GM18517 (cell line): ENCODE results near the gene ARSI.

Experiments
- ATAC-seq: cut with Tn5 transposase; IDR thresholded peaks from one replicate; pipeline ENCODE4 v1.9.1; 2021; ENCODE audit warnings: mild to moderate bottlenecking, moderate library complexity; ENCODE audit not compliant: unreplicated experiment

Gene ARSI

DNA sequence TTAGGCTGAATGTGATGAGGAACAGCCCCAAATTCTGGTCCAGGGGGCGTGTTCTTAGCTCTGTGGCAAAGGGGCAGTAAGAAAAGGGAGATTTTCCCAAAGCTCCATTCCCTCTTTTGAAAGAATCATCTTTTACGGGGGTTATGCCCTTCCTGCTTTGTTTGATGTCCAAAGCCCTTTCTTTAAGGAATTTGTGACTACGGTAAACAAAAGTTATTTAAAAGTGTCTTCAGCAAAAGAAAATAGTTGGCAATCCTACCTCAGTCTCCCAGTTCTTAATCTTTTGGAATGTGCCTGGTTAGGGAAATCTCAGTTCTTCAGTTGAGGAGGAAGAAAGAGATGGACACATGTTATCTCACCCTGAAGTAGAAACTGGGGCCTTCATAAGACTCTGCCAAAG, 24.4 kb upstream of the ARSI start:
- no peak for ATAC-seq

DNA sequence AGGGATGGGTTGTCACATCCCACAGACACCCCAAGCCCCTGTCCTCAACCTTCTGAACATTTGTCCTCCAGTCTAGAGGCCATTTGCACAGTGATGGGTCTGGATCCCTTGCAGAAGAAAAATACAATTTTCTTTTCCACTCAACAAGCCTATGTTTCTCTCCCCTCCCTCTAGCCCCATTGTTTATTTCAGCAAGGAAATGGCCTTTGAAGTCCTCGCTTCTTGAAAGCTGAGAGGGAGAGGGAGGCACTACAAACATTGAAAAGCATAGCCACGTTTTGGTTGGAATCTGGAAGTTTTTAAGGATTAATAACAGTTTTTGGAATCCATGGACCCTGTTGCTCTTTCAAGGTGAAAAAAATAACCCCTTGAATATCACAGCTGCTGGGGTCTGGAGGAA, 24.0 kb upstream of the ARSI start:
- no peak for ATAC-seq

DNA sequence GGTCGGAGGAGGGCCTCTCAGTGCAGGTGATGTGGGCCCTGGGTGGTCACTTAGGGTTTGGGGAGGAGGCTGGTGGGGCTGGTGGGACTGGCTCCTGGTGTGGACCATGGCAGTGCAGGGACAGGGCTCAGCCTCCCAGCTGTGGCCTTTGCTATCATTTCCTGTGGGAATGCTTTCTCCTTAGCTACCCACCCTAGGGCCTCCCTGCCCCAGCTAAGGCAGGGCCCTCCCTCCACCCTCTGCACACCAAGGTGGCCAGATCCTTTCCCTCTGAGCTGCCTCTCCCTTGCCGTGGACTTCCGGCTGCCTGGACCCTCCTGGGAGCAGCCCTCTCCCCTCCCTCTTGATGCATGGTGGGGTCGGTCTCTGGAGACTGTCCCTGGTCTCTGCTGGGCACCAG, 22.7 kb upstream of the ARSI start:
- ATAC-seq: no peak

DNA sequence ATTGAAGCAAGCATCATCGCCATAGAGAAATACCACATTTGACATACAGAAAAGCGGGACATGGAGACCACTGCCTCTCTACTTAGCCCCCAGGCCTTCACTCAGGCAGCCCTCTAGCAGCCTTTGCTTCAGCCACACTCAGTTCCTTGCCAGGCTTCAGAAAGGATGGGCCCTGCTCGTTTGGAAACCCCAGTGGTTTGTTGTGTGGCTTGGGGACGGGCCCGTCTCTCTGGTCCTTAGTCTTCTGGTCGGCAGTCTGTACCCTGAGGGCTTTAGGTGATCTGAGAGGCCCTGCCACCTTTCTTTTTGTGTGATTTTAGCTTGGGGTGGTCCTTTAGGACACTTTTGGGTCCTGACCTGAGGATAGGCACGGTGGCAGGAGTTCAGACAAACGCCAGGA, 21.1 kb upstream of the ARSI start:
- no peak for ATAC-seq

DNA sequence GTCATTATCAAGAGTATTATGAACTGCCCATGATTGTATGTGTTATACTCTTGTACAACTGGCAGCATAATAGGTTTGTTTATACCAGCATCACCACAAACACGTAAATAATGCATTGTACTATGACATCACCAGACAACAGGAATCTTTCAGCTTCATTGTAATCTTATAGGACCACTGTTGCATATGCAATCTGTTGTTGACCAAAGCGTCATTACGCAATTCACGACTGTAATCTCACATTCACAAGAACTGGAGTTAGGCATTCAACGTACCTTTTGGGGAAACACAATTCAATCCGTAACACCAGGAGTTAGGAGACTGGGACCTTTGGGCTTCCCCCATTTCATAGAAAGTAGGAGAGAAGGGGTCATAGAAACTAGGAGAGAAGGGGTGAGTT, 20.4 kb upstream of the ARSI start:
- no peak for ATAC-seq

DNA sequence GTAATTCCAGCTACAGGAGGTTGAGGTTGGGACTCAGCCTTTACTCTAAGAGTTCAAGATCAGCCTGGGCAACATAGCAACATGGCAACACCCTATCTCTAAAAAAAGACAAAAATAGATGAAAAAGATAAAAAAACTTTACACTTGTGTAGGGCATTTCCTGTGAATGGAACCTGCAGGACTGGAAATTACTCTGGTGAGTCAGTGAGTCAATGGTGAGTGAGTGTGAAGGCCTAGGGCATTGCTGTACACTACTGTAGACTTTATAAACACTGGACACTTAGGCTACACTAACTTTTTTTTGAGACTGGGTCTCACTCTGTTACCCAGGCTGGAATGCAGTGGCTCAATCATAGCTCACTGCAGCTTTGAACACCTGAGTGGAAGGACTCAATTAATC, 19.5 kb upstream of the ARSI start:
- no peak for ATAC-seq

DNA sequence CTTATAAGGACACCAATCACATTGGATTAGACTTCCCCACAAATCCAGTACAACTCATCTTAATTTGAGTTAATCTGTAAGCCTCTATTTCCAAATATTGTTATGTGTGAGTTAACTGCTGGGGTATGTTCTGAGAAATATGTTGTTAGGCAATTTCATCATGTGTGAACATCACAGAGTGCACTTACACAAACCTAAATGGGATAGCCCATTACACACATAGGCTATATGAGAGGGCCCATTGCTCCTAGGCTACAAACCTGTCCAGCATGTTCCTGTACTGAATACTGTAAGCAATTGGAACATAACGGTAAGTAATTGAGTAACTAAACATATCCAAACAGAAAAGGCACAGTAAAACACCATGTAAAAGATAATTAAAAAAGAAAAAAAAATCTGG, 19.1 kb upstream of the ARSI start:
- ATAC-seq: no peak

DNA sequence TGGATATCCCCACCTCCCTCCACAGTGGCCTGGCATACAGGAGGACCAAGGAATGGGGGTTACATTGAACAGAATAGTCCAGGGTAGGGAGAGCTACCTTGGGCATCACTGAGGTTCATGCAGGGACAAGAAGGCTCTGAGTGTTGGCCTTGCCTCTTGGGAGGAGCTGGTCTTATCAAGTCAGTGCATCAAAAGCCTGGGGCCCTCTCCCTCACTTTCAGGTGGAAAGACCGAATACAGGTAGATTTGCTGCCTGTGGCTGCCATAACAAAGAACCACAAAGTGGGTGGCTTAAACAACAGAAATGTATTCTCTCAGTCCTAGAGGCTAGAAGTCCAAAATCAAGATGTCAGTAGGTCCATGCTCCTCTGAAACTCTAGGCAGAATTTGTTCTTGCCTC, 18.5 kb upstream of the ARSI start:
- ATAC-seq: no peak

DNA sequence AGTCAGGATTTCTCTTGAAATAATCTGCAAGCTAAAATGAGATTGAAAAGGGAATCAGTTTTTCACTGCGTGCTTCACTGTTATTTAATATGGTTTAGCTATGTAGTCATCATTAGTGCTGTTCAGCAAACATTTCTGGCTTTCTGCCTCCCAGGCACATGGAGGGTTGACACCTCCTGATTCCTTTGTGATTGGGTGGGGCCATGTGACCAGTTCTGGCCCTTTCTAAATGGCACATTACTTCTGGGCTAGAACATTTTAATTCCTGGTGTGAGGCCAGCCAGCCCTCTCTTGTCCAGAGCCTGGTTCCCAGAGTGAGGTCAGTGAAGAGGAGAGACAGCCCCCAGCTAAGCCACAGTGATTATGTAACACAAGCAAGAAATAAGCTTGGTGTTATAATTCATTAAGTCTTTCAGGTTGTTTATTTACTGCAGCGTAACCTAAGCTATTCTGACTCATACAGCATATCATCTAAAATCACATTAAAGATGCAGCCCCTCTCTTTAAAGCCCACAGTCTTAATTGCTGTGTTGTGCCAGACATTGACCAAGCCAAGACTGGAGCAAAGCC, 17.4 kb upstream of the ARSI start:
- no peak for ATAC-seq

DNA sequence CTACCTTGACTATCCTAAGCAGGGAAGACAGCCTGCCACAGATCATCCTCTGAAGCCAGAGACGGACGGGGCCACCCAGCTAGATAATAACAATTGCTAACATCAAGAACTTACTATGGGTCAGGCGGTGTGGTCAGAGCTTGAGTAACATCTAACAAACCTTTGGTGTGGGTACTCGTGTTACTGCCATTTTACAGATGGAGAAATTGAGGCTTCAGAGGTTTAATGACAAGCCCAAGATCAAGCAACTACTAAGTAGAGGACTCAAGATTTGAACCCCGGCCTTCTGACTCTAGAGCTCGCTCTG, 16.7 kb upstream of the ARSI start:
- no peak for ATAC-seq

DNA sequence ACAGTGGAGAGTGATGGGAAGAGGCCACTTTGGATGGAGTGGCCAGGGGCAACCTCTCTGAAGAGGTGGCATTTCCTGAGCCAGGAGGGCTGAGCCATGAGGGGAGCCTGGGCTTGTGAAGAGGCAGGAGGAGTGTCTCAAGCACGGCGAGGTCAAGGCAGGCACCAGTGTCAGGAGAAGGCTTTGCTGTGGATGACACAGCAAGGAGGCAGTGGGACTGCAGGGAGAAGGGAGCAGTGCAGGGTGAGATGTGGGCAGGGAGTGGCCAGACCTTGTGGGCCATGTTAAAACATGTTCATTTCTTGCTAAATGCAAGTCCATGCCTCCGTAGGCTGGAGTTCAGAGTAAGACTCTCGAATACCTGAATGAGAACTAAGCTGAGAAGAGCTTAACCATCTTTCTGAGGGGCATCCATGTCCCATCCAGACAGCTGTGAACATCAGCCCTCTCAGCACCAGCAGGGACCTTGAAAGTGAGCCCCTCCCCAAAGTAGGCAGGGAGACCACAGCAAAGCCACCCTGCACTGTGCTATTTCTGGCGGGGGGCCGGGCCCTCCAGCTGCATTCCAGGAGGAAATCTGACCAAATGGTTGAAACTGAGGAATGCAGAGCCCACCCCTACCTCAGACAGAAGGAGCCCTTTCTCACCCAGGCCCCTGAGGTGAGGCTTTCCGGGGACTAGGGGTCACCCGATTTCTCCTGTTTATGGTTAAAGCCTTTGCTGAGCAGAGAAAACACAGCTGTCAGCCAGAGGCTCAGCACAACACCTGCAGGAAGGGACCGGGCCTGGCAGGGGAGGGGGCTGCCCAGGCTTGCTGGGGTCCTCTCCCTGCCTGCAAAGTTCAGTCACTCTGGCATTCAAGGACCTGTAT, 16.1 kb upstream of the ARSI start:
- no peak for ATAC-seq

DNA sequence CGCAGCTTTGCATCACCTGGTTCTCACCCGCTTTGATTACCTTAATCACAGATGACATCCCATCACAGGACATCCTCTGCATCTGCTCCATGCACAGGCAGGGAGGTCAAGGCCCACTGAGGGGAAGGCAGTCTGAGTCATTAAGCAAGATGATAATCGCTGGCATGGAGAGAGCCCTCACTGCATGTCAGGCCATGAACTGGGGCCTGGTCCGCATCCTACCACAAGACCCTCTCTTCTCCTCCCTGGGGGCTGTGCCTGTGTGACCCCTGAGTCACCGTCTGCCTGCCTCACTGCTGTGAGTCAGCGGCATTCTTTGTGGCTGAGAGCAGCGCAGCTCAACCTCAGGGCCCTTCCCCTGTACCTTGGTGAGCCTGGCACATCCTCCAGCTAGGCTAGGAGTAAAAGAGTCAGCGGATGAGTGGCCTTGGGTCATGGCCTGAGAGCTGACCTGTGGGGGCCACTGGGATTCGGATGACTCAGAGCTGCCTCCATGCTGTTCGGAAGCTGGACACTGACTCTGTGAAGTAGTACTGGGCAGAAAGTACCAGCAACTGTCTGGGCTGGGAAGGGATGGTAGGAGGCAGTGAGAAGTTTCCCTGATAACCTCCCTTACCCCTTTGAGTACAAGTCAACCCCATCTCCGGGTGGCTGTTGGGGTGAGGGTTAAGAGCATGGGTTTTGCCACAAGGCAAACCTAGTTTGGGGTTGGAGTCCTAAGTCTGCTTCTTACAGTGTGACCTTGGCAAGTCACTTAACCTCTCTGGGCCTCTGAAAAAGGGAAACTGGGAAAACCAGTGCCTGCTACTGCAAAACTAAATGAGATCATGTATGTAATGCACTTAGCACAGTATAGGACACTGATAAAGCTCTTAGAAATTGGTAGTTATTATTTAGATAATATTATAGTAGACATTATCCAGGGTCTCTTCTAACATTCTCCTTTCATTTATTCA, 14.6 kb upstream of the ARSI start:
- no peak for ATAC-seq

DNA sequence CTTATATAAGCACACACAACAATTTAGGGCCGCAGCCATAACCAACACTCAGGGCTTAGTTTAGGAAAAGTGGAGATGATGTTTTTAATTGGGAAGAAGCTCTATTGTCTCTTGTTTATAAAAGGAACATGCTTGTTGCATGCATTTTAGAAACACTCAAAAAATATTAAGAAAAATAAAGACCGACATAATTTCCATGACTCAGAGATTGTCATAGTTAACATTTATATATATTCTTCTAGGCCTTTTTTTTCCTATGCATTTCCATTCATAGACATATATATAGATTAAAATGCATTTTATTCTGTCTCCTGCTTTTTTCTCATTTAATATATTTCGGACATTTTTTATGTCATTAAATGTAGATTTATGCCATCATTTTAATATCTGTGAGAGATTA, 13.6 kb upstream of the ARSI start:
- ATAC-seq: no peak

DNA sequence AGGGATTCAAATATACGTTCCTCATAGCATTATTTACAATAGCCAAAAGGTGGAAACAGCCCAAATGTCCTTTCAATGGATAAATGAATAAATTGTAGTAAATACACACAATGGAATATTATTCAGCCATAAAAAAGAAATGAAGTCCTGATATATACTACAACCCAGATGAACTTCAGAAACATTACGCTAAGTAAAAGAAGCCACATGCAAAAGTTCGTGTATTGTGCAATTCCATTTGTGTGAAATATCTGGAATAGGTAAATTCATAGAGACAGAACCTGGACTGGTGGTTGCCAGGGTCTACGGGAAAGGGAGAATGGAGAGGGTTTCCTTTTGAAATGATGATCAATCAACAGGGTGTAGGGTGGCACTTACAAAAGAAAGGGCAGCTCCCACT, 12.5 kb upstream of the ARSI start:
- ATAC-seq: no peak

DNA sequence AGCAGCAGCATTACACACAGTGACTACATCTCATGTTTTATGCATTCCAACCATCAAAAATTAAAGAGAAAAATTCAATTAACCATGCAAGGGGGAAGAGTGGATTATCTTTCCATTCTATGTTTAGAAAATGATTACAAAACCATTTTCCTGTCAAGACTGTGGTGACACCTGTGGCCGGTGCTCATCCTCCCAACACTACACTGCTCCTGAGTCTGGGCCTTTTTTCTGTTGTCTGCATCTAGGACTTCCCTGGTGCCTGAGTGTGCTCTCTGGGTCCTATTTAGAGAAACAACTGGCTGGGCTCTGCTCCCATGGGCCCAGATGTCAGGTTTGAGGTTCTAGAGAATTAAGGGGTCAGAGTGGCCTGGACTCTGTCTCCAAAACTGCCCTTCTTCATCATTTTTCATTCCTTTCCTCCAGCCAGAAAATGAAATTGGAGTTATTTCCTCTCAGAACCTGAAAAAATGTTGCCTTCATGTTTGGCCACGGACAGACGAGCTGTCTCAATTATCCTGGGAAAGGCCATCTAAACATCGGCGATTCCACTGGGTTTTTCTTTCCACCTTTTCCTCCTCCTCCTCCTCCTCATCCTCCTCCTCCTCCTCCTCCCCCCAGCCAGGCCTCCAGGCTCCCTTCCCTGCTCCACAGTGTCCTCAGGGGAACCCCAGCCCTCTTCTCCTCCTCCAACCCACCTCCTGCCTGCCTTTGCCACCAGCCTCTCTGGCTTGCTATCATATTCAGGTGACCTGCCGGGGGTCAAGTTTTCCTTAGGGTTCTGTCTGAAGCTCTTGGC, 11.4 kb upstream of the ARSI start:
- no peak for ATAC-seq

DNA sequence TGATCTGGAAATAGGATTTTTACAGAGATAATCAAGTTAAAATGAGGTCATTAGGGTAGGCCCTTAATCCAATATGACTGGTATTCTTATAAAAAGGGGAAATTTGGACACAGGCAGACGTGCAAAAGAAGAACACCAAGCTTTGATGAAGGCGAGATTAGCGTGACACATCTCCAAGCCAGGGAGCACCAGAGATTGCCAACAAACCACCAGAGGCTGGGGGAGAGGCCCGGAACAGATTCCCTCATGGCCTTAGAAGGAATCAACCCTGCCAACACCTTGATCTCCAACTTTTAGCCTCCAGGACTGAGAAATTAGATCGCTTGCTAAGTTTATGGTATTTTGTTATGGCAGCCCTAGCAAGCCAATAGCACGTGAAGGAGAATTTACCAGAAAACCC, 10.8 kb upstream of the ARSI start:
- ATAC-seq: no peak

DNA sequence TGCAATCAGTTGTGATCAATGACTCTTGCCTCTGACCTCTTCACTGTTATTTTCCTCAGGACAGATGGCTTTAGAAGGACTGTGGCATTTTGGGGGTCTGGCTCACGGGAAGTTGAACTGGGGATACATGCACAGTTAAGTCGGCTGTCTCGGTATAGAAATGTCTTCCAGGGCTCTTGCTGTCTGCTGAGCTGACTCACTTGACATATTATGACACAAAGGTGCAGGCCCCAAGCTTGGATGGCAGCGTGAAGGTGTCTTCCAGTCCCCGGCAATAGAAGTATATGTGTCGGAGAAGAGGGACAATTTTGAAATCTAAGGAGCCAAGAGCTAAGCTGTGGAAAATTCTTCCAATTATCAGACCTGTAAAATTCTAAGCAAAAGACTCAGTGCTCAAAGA, 9.8 kb upstream of the ARSI start:
- no peak for ATAC-seq

DNA sequence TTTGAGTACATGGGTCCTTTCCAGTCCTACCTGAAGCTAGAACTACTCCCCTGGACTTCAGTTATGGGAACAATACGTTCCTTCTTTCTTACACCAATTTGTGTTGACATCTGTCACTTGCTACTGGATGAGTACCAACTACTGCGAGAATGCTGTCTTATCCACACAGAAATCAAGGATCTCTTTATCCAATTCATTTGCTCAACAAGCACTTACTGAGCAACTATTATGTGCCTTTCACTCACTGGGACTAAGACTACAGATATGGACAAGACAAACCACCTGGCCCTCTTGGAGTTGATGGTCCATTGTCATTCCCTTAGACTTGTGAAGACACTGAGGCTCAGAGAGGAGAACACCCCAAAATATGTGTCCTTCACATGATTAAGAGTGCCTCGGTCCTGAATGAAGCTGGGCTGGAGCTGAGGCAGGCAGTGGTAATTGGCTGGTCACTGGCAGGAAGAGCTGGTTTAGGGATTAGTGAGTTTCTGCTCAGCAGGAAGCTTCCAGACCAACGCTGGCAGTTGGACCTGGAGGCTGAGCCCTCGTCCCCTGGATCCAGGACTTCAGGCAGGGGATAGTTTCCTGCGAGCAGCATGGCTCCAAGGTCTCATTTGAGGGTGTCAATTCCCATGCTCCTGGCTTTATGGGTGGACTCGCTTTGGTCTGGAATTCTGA, 8.4 kb upstream of the ARSI start:
- no peak for ATAC-seq

DNA sequence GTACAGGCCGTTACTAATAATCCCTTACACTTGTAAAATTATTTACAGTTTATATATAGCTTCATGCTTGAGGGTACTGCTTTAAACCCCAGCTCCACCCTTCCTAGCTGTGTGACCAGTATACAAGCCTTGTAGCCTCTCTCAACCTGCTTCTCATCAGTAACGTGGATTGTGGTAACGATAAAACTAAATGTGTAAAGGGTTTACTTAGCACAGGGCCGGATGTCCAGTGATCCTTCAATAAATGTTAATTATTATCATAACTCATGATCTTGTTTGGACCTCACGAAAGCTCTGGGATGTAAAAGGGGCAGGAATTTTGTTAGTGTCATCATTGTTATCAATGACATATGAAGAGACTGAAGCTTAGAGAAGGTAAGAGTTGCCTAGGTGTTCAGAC, 7.5 kb upstream of the ARSI start:
- ATAC-seq: no peak

DNA sequence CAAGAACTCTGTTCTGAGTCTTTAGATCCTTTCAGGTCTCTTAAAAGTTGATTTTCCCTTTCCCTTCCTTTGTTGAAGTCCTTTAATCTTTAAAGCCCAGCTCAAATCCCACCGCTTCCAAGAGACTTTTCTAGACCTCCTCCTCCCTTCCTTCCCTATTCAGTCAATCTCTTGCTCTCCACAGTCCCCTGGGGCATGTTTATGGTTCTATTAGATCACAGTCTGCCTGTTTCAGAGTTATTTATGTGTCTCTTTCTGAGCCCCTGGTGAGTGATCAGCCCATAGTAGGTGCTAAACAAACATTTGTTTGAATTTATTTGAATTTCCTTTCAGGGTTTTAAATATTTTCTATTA, 7.2 kb upstream of the ARSI start:
- no peak for ATAC-seq
